HFFc6 (cell line): ENCODE data around the gene TMEM14B. TPM values are rescaled to one million over a fixed set of nuclear protein-coding genes. Genes with fewer than 3 reads are reported as not detected.
"Not testable (repeated sequence)": the region's sequence is repeated elsewhere in the genome, so short reads cannot be mapped to it uniquely, and the experiment has no call there.

ENCODE experiments used
- DNase-seq: peaks from one replicate; pipeline ENCODE4 v3.0.0-alpha.2; 2018
- H3K27ac Mint-ChIP-seq: 2 replicates; pipeline ENCODE4 v1.8.0; 2020; ENCODE audit warnings: mild to moderate bottlenecking, mixed read lengths
- H3K27me3 Mint-ChIP-seq: 2 replicates; pipeline ENCODE4 v1.8.0; 2021; ENCODE audit warnings: mild to moderate bottlenecking, moderate library complexity, mixed read lengths; ENCODE audit not compliant: insufficient read depth
- H3K36me3 Mint-ChIP-seq: 2 replicates; pipeline ENCODE4 v1.8.0; 2021; ENCODE audit warnings: low read depth, mixed read lengths
- H3K4me1 Mint-ChIP-seq: 2 replicates; pipeline ENCODE4 v1.8.0; 2020; ENCODE audit warnings: low read depth, mixed read lengths
- H3K4me3 Mint-ChIP-seq: 2 replicates; pipeline ENCODE4 v1.8.0; 2020; ENCODE audit warnings: mild to moderate bottlenecking, moderate library complexity, mixed read lengths
- H3K9me3 Mint-ChIP-seq: 2 replicates; pipeline ENCODE4 v1.8.0; 2020; ENCODE audit warnings: mild to moderate bottlenecking, mixed read lengths
- total RNA-seq, 6 experiments: library from RNA; stranded (reverse); fragmentation: NEBNext Ultra II Directional; extraction: Animal tissue kit (Norgen Biotek cat#: 25700); gene quantifications; 2 replicates in 1 of 6; 3 replicates in 5 of 6; pipeline ENCODE4 v1.2.3, GENCODE V29; 2021
- TF ChIP-seq, protein P1 (sequence below): fragments of 200-600 bp; sonication (generic); IDR thresholded peaks from 2 replicates; pipeline ENCODE4 v1.5.0; 2021; ENCODE audit warnings: antibody characterized with exemption, mild to moderate bottlenecking

TMEM14B gene
- total RNA-seq, 6 experiments from 2014 or later, result 82.7 to 113 (median 96.7) TPM

DNA sequence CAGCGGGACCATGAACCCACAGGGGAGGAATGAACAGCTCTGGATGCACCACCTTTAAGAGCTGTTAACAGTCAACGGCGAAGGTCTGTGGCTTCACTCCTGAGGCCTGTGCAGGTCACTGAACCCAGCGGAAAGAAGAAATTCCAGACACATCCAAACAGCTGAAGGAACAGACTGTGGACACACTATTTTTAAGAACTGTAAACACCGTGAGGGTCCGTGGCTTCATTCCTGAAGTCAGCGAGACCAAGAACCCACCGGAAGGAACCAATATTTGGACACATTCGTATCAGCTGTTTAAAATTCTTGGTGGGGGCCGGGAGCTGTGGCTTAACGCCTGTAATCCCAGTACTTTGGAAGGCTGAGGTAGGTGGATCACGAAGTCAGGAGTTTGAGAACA is 5.4 kb upstream of the TMEM14B start:
- DNase-seq, result no peak
- Mint-ChIP-seq H3K4me1 (peaks cover 9% of the 10 kb centered on the region), H3K4me3 (no peak overlapping the region), H3K9me3 (no peaks in the 10 kb centered on the region), H3K27ac (no peak overlapping the region), H3K27me3 (no peaks in the 10 kb centered on the region), H3K36me3 (peaks cover 13% of the 10 kb centered on the region)
- TF ChIP-seq, protein P1, sequence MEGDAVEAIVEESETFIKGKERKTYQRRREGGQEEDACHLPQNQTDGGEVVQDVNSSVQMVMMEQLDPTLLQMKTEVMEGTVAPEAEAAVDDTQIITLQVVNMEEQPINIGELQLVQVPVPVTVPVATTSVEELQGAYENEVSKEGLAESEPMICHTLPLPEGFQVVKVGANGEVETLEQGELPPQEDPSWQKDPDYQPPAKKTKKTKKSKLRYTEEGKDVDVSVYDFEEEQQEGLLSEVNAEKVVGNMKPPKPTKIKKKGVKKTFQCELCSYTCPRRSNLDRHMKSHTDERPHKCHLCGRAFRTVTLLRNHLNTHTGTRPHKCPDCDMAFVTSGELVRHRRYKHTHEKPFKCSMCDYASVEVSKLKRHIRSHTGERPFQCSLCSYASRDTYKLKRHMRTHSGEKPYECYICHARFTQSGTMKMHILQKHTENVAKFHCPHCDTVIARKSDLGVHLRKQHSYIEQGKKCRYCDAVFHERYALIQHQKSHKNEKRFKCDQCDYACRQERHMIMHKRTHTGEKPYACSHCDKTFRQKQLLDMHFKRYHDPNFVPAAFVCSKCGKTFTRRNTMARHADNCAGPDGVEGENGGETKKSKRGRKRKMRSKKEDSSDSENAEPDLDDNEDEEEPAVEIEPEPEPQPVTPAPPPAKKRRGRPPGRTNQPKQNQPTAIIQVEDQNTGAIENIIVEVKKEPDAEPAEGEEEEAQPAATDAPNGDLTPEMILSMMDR, result no peak

DNA sequence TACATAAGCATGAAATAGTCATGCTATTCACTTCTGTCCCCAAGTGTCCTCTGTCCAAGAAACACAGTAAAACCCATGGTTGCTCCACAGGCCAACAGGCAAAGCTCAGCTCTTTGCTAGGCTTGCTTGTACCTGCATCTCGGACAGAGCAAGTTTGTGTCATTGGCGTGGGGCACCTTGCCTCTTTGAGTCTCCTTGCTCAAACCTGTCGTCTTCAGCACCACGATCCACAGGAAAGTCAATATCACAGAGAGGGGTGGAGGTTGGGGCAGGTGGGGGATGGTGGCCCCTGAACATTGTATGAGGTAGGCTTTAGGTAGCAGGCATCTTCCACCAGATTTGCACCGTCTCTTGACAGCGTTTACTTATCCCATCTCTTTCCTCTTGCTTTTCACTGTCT is 4.1 kb upstream of the TMEM14B start:
- TF ChIP-seq, protein P1, result no peak
- H3K27me3 Mint-ChIP-seq, result no peaks in the 10 kb centered on the region
- H3K27ac Mint-ChIP-seq, result no peak overlapping the region
- H3K9me3 Mint-ChIP-seq, result no peaks in the 10 kb centered on the region
- peaks cover 13% of the 10 kb centered on the region for H3K36me3 Mint-ChIP-seq
- H3K4me1 Mint-ChIP-seq, result peaks cover 12% of the 10 kb centered on the region
- no peak for DNase-seq
- no peak overlapping the region for H3K4me3 Mint-ChIP-seq

DNA sequence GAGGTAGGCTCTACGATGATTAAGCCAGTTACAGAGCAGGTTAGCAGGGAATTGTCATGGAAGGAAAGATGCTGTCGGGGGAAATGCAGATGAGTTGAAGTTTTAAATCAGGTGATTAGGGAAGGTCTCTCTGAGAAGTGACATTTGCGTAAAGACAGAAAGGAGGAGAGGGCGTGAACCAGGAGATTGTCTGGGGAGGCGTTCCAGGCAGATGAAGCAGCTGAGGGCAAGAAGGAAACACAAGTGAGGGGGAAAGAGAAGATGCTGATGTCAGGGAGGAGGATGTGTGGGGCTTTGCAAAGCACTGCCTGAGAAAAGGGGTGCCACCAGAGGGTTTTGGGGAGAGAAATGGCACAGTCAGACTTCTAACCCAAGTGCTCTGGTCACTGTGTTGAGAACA is 2.5 kb upstream of the TMEM14B start:
- Mint-ChIP-seq H3K9me3 (no peaks in the 10 kb centered on the region), H3K36me3 (peaks cover 16% of the 10 kb centered on the region), H3K27me3 (no peaks in the 10 kb centered on the region), H3K4me3 (no peak overlapping the region), H3K4me1 (peaks cover 28% of the 10 kb centered on the region), H3K27ac (no peak overlapping the region)
- TF ChIP-seq, protein P1, result no peak
- DNase-seq, result no peak

DNA sequence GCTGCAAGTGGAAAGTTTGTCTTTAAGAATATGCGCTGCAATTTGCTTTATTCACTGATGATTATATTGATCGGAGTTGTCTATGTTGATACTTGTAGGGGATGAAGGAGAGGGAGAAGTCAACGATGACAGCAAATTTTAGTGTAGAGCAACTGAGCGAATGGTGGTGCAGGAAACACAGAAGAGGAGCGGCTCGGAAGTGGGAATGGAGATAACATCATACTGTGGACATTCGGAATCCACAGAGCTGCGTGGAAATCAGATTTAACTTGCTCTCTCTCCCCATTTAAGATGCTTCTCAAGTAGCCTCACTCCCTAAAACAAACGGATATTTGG is 722 bp upstream of the TMEM14B start:
- peak overlapping the region; percentile 97 for H3K4me3 Mint-ChIP-seq
- no peak for DNase-seq
- H3K9me3 Mint-ChIP-seq, result no peaks in the 10 kb centered on the region
- H3K27me3 Mint-ChIP-seq, result peaks cover 2% of the 10 kb centered on the region; the same call in 1 of the 2 replicates
- H3K4me1 Mint-ChIP-seq, result peaks cover 30% of the 10 kb centered on the region
- peaks cover 19% of the 10 kb centered on the region for H3K36me3 Mint-ChIP-seq
- H3K27ac Mint-ChIP-seq, result peak overlapping the region; percentile 58
- TF ChIP-seq, protein P1, result no peak

DNA sequence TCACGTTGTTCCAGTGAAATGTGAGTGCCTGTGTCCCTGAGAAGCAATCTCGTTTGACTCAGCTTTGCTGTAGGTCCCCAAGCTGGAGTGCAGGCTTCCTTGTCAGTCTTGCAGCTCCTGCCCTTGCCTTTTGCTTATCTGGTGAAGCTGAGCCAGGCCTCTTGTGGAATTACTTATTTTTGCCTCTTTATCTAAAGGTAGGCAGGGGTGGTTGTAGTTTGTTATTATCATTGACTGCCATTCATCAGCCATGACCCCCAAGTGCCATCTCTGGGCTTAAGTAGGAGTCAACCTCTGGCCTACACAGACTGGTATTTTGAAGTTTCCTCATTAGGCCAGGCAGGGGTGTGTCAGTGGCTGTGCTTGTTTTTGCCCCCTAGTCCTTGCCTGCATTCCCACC is 2.1 kb downstream of the TMEM14B start:
- H3K4me3 Mint-ChIP-seq, result peak overlapping the region; percentile 97

DNA sequence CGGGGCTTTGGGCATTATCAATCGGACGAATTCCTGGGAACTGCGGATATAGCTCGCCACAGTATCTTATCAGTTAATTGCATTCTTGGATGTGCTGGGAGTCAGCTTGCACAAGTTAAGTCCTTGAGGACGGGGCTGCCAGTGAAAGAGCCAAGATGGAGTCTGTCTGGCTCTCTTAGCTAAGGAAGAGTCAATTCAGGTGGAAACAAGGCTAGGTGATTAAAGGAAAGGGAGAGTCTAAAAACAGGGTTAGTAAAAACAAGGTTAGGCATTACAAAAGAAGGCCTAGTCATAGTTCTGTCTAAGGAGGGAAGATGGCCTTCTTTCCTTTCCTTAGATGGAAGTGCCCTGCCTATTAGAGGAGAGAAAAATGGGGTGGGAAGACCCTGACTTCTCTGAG is 3.0 kb downstream of the TMEM14B start:
- H3K4me3 Mint-ChIP-seq, H3K27me3 Mint-ChIP-seq, H3K27ac Mint-ChIP-seq, H3K9me3 Mint-ChIP-seq, DNase-seq: not testable (repeated sequence)
- peaks cover 30% of the 10 kb centered on the region for H3K4me1 Mint-ChIP-seq
- peaks cover 30% of the 10 kb centered on the region for H3K36me3 Mint-ChIP-seq

More for the DNA sequence above, 2.1 kb downstream of the TMEM14B start:
- Mint-ChIP-seq H3K36me3 (peaks cover 24% of the 10 kb centered on the region), H3K27me3 (peaks cover 2% of the 10 kb centered on the region; the same call in 1 of the 2 replicates), H3K4me1 (peaks cover 30% of the 10 kb centered on the region), H3K9me3 (no peaks in the 10 kb centered on the region), H3K27ac (0 out of 2 replicates have a peak overlapping the region, but pooled peaks have one; percentile 49)
- DNase-seq, result no peak
- TF ChIP-seq, protein P1, result no peak

DNA sequence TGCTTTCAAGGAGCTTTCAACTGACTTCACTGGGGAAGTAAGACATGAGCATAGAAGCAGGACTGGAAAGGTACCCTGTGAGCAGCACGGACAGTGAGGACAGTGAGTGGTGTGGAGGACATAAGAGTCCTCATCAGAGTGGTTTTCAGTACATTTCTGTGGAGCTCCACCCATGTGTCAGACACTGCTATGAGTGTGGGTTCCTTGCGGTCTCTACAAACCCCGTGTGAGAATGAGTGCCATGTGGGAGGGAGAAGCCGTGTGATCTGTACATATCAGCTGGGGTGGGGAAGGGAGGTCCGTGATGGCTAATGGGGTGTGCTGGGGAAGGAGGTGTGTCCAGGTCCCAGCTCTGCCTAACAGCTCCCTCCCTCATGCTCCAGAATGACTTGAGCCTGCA is 4.2 kb downstream of the TMEM14B start:
- peaks cover 39% of the 10 kb centered on the region for H3K36me3 Mint-ChIP-seq
- not testable (repeated sequence) for H3K27ac Mint-ChIP-seq, DNase-seq, H3K4me3 Mint-ChIP-seq, H3K27me3 Mint-ChIP-seq, H3K9me3 Mint-ChIP-seq
- peaks cover 26% of the 10 kb centered on the region for H3K4me1 Mint-ChIP-seq
